Hepatocyte (in vitro differentiated cells): ENCODE results near the gene KCNMB1. TPM values are rescaled to one million over a fixed set of nuclear protein-coding genes. Genes with fewer than 3 reads are reported as not detected.

Source experiments
- DNase-seq: peaks from one replicate; pipeline ENCODE4 v3.0.0-alpha.2; 2016; ENCODE audit warnings: low spot score
- H2AFZ ChIP-seq: fragments of 200-600 bp; sonication (generic); 2 replicates; pipeline ENCODE4 v1.6.0; 2016; ENCODE audit warnings: antibody characterized with exemption, mild to moderate bottlenecking
- H3K27ac ChIP-seq: fragments of 200-600 bp; sonication (generic); 2 replicates; pipeline ENCODE4 v1.5.1; 2016; ENCODE audit warnings: mild to moderate bottlenecking
- H3K27me3 ChIP-seq: fragments of 200-600 bp; sonication (generic); 2 replicates; pipeline ENCODE4 v1.6.1; 2016
- H3K36me3 ChIP-seq: fragments of 200-600 bp; sonication (generic); replicated peaks from 2 replicates; pipeline ENCODE4 v1.5.1; 2016; ENCODE audit warnings: low read depth; ENCODE audit not compliant: insufficient read depth
- H3K4me1 ChIP-seq: fragments of 200-600 bp; sonication (generic); 2 replicates; pipeline ENCODE4 v1.5.1; 2016; ENCODE audit warnings: mild to moderate bottlenecking, moderate library complexity; ENCODE audit not compliant: insufficient read depth
- H3K4me2 ChIP-seq: fragments of 200-600 bp; sonication (generic); 2 replicates; pipeline ENCODE4 v1.6.0; 2016
- H3K4me3 ChIP-seq: fragments of 200-600 bp; sonication (generic); 2 replicates; pipeline ENCODE4 v1.5.1; 2016; ENCODE audit warnings: mild to moderate bottlenecking
- H3K79me2 ChIP-seq: fragments of 200-600 bp; sonication (generic); 2 replicates; pipeline ENCODE4 v1.6.0; 2017; ENCODE audit warnings: mild to moderate bottlenecking
- H3K9me2 ChIP-seq: fragments of 200-600 bp; sonication (generic); replicated peaks from 2 replicates; pipeline ENCODE4 v1.6.0; 2017; ENCODE audit warnings: mild to moderate bottlenecking; ENCODE audit not compliant: insufficient read depth
- H3K9me3 ChIP-seq: fragments of 200-600 bp; sonication (generic); 2 replicates; pipeline ENCODE4 v1.5.1; 2016; ENCODE audit warnings: low read depth, mild to moderate bottlenecking
- H4K20me1 ChIP-seq: fragments of 200-600 bp; sonication (generic); 2 replicates; pipeline ENCODE4 v1.6.0; 2016; ENCODE audit warnings: mild to moderate bottlenecking; ENCODE audit not compliant: insufficient read depth, poor library complexity, severe bottlenecking
- CTCF ChIP-seq: fragments of 200-600 bp; sonication (generic); IDR thresholded peaks from 2 replicates; pipeline ENCODE4 v1.5.1; 2016; ENCODE audit warnings: antibody characterized with exemption, mild to moderate bottlenecking; ENCODE audit not compliant: poor library complexity
- EZH2 ChIP-seq: fragments of 200-600 bp; sonication (generic); IDR thresholded peaks from 2 replicates; pipeline ENCODE4 v1.6.1; 2016; ENCODE audit warnings: antibody characterized with exemption, mild to moderate bottlenecking, borderline replicate concordance
- EZH2phosphoT487 ChIP-seq: fragments of 200-600 bp; sonication (generic); IDR thresholded peaks from one replicate; pipeline ENCODE4 v1.6.1; 2018; ENCODE audit warnings: antibody characterized with exemption, mild to moderate bottlenecking, low read depth, moderate library complexity; ENCODE audit not compliant: unreplicated experiment, severe bottlenecking
- WGBS: methylation state at CpG from one replicate; pipeline ENCODE4 v1.1.6; 2016; ENCODE audit warnings: low lambda C conversion rate; ENCODE audit errors: missing lambda C conversion rate; 5-methylcytosine and 5-hydroxymethylcytosine counted together
- polyA plus RNA-seq: library from polyadenylated mRNA; unstranded; fragments of >200 nt; fragmentation: Nextera tagmentation; extraction: Ambion mirVana; gene quantifications from 2 replicates; pipeline ENCODE4 v1.2.1, GENCODE V29; 2016
- total RNA-seq: library from RNA; depleted of rRNA; stranded (reverse); fragments of >200 nt; gene quantifications from 2 replicates; pipeline ENCODE4 v1.2.3, GENCODE V29; 2014

KCNMB1 gene
- total and polyA plus RNA-seq, 2 experiments from 2014 or later: 0.07 to 0.19 TPM

- TF ChIP-seq CTCF (no peak), EZH2phosphoT487 (no peak), EZH2 (no peak)
- no peak overlapping the region for H3K27ac ChIP-seq
- no peaks in the 10 kb centered on the region for H3K4me1 ChIP-seq
- H3K9me2 ChIP-seq: no peaks in the 10 kb centered on the region
- 85% methylated on average over 4 of the region's 4 CpGs for WGBS
- no peak overlapping the region for H3K4me2 ChIP-seq
- no peak overlapping the region for H3K4me3 ChIP-seq
- no peaks in the 10 kb centered on the region for H4K20me1 ChIP-seq
- no peaks in the 10 kb centered on the region for H3K79me2 ChIP-seq
- no peaks in the 10 kb centered on the region for H3K9me3 ChIP-seq
- DNase-seq: no peak
- H2AFZ ChIP-seq: no peak overlapping the region
- no peaks in the 10 kb centered on the region for H3K36me3 ChIP-seq
- peaks cover 8% of the 10 kb centered on the region for H3K27me3 ChIP-seq
These were observed 354 bp upstream of the KCNMB1 start for GRCh38 chr5:170389550-170389892.

GRCh38 chr5:170387775-170388639 is 1.2 kb downstream of the KCNMB1 start:
- H3K4me2 ChIP-seq: no peak overlapping the region
- H2AFZ ChIP-seq: no peak overlapping the region
- H3K36me3 ChIP-seq: no peaks in the 10 kb centered on the region
- peaks cover 8% of the 10 kb centered on the region for H3K27me3 ChIP-seq
- no peaks in the 10 kb centered on the region for H3K4me1 ChIP-seq
- TF ChIP-seq CTCF (no peak), EZH2 (no peak), EZH2phosphoT487 (no peak)
- H3K9me2 ChIP-seq: no peaks in the 10 kb centered on the region
- H3K4me3 ChIP-seq: no peak overlapping the region
- no peaks in the 10 kb centered on the region for H3K9me3 ChIP-seq
- WGBS: 76% methylated on average over 6 of the region's 6 CpGs
- no peak for DNase-seq
- H3K27ac ChIP-seq: no peak overlapping the region
- H3K79me2 ChIP-seq: no peaks in the 10 kb centered on the region
- no peaks in the 10 kb centered on the region for H4K20me1 ChIP-seq

- Histone ChIP-seq H3K27ac (no peak overlapping the region), H3K36me3 (no peaks in the 10 kb centered on the region), H3K79me2 (no peaks in the 10 kb centered on the region), H3K4me1 (no peaks in the 10 kb centered on the region), H3K4me2 (no peak overlapping the region), H4K20me1 (no peaks in the 10 kb centered on the region), H3K27me3 (peaks cover 8% of the 10 kb centered on the region), H2AFZ (no peak overlapping the region), H3K9me3 (no peaks in the 10 kb centered on the region), H3K9me2 (no peaks in the 10 kb centered on the region), H3K4me3 (no peak overlapping the region)
- 79% methylated on average over 8 of the region's 8 CpGs for WGBS
- no peak for TF ChIP-seq CTCF
- no peak for TF ChIP-seq EZH2phosphoT487
- no peak for TF ChIP-seq EZH2
- DNase-seq: no peak
These were observed 2.3 kb downstream of the KCNMB1 start for GRCh38 chr5:170386743-170387395.
